ENCODE results near the gene MNS1. TPM values are rescaled to one million over a fixed set of nuclear protein-coding genes. Genes with fewer than 3 reads are reported as not detected.

The MNS1 gene
- total and polyA plus RNA-seq, 9 of the 15 experiments (the other 6 are each of a cell fraction or from before 2014, with no cell fraction given), result 1.1 to 10.3 (median 2.5) TPM

- H3K36me3 ChIP-seq (ENCODE audit: control insufficient read depth, insufficient read depth, low read length), result no peaks in the 10 kb centered on the region
- in situ Hi-C loops (cut with MboI) (no loop called here), intact Hi-C loops (cut with micrococcal nuclease) (no loop called here)
- H3K27ac ChIP-seq (ENCODE audit: extremely low read depth, low read depth, low read length), result no peak overlapping the region
- no peaks in the 10 kb centered on the region for H3K9me1 ChIP-seq (ENCODE audit: control insufficient read depth, insufficient read depth, low read length)
- no peak overlapping the region for H3K9ac ChIP-seq (ENCODE audit: insufficient read depth in 1 of 2, low read depth in 2 of 2, low read length in 2 of 2)
- DNase-seq (ENCODE audit: extremely low read depth in 1 of 4, low spot score in 3 of 4) (no peak), ATAC-seq (no peak), FAIRE-seq (no peak)
- no peak overlapping the region for H2AFZ ChIP-seq (ENCODE audit: low read depth, low read length)
- no TSS peak for BruUV-seq (replicated peaks)
- H3K79me2 ChIP-seq (ENCODE audit: control insufficient read depth, insufficient read depth, low read length), result no peaks in the 10 kb centered on the region
- no peak overlapping the region for H3K4me3 ChIP-seq
- no peaks in the 10 kb centered on the region for H3K9me3 ChIP-seq (replicated peaks; ENCODE audit: control insufficient read depth, insufficient read depth, low read depth, low read length)
- no peaks in the 10 kb centered on the region for H3K27me3 ChIP-seq (ENCODE audit: control insufficient read depth in 2 of 2, insufficient read depth in 2 of 2, low read length in 2 of 2)
- no peaks in the 10 kb centered on the region for H4K20me1 ChIP-seq (replicated peaks; ENCODE audit: control insufficient read depth, insufficient read depth, low read length)
- WGBS (ENCODE audit: insufficient coverage, low coverage, missing lambda C conversion rate), result 10% methylated on average over 3 of the region's 3 CpGs
- no peak overlapping the region for H3K4me2 ChIP-seq (ENCODE audit: insufficient read depth, low read length)
- ChIA-PET CTCF (ENCODE audit: low intra/inter-chr PET ratio) (no interaction called here), POLR2A (interaction anchor here (0.8 kb wide), 1 partner anchor 205 kb away, joined by 3 read pairs; no protein-coding TSS in a partner anchor)
- no peaks in the 10 kb centered on the region for H3K4me1 ChIP-seq (replicated peaks in 1 of 2; ENCODE audit: control insufficient read depth in 2 of 2, insufficient read depth in 2 of 2, low read length in 2 of 2)
- no peak for TF ChIP-seq ZSCAN32 (CRISPR knock-in tag; IDR thresholded peaks at IDR 0.05)
- no peak for TF ChIP-seq SAFB (IDR thresholded peaks at IDR 0.05; ENCODE audit: borderline replicate concordance, low read depth, low read length)
- TF ChIP-seq THRA (IDR thresholded peaks at IDR 0.05), result no peak
- no peak for TF ChIP-seq ATF2 (CRISPR knock-in tag; IDR thresholded peaks at IDR 0.05)
- no peak for TF ChIP-seq CBX1 (IDR thresholded peaks at IDR 0.05; ENCODE audit: low read depth)
- no peak for TF ChIP-seq DNMT1 (IDR thresholded peaks at IDR 0.05)
- no peak for TF ChIP-seq CHD7 (IDR thresholded peaks at IDR 0.05; ENCODE audit: low read depth, low read length)
- no peak for TF ChIP-seq NELFE (IDR thresholded peaks at IDR 0.05; ENCODE audit: insufficient read depth, insufficient read length)
- TF ChIP-seq KLF10 (CRISPR knock-in tag; IDR thresholded peaks at IDR 0.05), result no peak
- no peak for TF ChIP-seq HCFC1 (IDR thresholded peaks at IDR 0.05; ENCODE audit: low read depth, low read length)
These were observed 8.7 kb downstream of the MNS1 start for GRCh38 chr15:56456229-56456628.

Data from K562 (cell line).